A673 (cell line): Measurements from ENCODE around the gene ARSG. TPM values are rescaled to one million over a fixed set of nuclear protein-coding genes. Genes with fewer than 3 reads are reported as not detected.

Experiments used
- BruUV-seq: library from RNA; stranded (reverse); fragments of 400-500 nt; replicated peaks from 2 replicates; lab custom pipeline; 2021; lab: Mats Ljungman, UMichigan
- CTCF ChIA-PET: fragments of 300-600 bp; sonication (Branson Sonifier 250); formaldehyde crosslinking; loops from one replicate; lab custom pipeline; 2022; ENCODE audit warnings: antibody characterized with exemption; lab: Charles Lee
- POLR2A ChIA-PET: fragments of 300-600 bp; sonication (Branson Sonifier 250); formaldehyde crosslinking; loops from one replicate; lab custom pipeline; 2022; ENCODE audit warnings: antibody characterized with exemption; ENCODE audit not compliant: low non-redundant PET; lab: Charles Lee
- DNase-seq: peaks from one replicate; pipeline ENCODE4 v3.0.0-alpha.2; 2015; ENCODE audit warnings: low spot score
- H3K27ac ChIP-seq: fragments of 200-600 bp; sonication (generic); 2 replicates; pipeline ENCODE4 v1.5.1; 2016; ENCODE audit warnings: mixed run types, low read depth, mild to moderate bottlenecking, mixed read lengths, antibody characterized with exemption, low read length; ENCODE audit not compliant: poor library complexity, severe bottlenecking
- H3K27me3 ChIP-seq: fragments of 200-600 bp; sonication (generic); replicated peaks from 2 replicates; pipeline ENCODE4 v1.6.1; 2017; ENCODE audit warnings: mixed run types, low read depth, mild to moderate bottlenecking, mixed read lengths, antibody characterized with exemption, low read length; ENCODE audit not compliant: insufficient read depth, poor library complexity
- H3K36me3 ChIP-seq: fragments of 200-600 bp; sonication (generic); 2 replicates; pipeline ENCODE4 v1.6.1; 2016; ENCODE audit warnings: mixed run types, mild to moderate bottlenecking, mixed read lengths, antibody characterized with exemption, low read length; ENCODE audit not compliant: insufficient read depth, poor library complexity, severe bottlenecking
- H3K4me1 ChIP-seq: fragments of 200-600 bp; sonication (generic); 2 replicates; pipeline ENCODE4 v1.6.1; 2017; ENCODE audit warnings: mixed run types, mild to moderate bottlenecking, mixed read lengths, antibody characterized with exemption, low read length; ENCODE audit not compliant: insufficient read depth, poor library complexity, severe bottlenecking
- H3K4me3 ChIP-seq: fragments of 200-600 bp; sonication (generic); 2 replicates; pipeline ENCODE4 v1.5.1; 2016; ENCODE audit warnings: low read depth, mixed run types, mild to moderate bottlenecking, mixed read lengths, low read length; ENCODE audit not compliant: poor library complexity, severe bottlenecking
- H3K9me3 ChIP-seq: fragments of 200-600 bp; sonication (generic); 2 replicates; pipeline ENCODE4 v1.6.1; 2016; ENCODE audit warnings: mixed run types, low read depth, mild to moderate bottlenecking, mixed read lengths, antibody characterized with exemption, low read length; ENCODE audit not compliant: poor library complexity, severe bottlenecking
- EZH2 ChIP-seq: fragments of 200-600 bp; sonication (generic); IDR thresholded peaks from 2 replicates; pipeline ENCODE4 v1.6.1; 2017; ENCODE audit warnings: borderline replicate concordance, low read depth, mild to moderate bottlenecking, mixed read lengths, antibody characterized with exemption, low read length; ENCODE audit not compliant: poor library complexity, severe bottlenecking
- intact Hi-C: fragments of 100-400 bp; cut with micrococcal nuclease; formaldehyde crosslinking; loops from one replicate; pipeline ENCODE4 v1.10.0; 2022; ENCODE audit not compliant: unreplicated experiment
- total RNA-seq: library from RNA; stranded (reverse); gene quantifications from 2 replicates; pipeline ENCODE4 v1.2.3, GENCODE V29; 2021
- TF ChIP-seq, protein P1 (sequence below): fragments of 300-800, 200-600 bp; sonication (generic); conservative IDR thresholded peaks from 2 replicates; pipeline ENCODE4 v1.5.1; 2017; ENCODE audit warnings: low read depth, mild to moderate bottlenecking, antibody characterized with exemption, low read length, moderate library complexity, mixed read lengths

ARSG gene
- total RNA-seq, 1 experiment from 2014 or later, result 1.0 TPM

DNA sequence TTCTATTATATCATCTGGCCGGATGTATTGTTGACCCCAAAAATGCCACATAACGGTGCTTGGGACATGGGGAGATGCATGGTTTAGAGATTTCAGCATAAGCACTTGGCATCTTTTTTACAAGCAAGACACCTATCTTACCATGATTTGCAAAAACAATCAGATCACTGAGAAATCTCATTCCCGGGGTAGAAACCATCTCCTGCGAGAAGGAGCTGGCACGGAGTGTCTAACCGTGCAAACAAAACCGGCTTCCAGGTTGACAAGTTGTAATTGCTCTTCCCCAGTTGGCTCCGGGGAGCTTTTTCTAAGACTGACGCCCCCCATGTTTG lies 1.4 kb upstream of the ARSG start:
- peaks cover 12% of the 10 kb centered on the region for H3K4me1 ChIP-seq
- H3K27me3 ChIP-seq, result peaks cover 18% of the 10 kb centered on the region
- H3K36me3 ChIP-seq, result no peaks in the 10 kb centered on the region
- peak overlapping the region; percentile 67 for H3K4me3 ChIP-seq
- TF ChIP-seq, protein P1, sequence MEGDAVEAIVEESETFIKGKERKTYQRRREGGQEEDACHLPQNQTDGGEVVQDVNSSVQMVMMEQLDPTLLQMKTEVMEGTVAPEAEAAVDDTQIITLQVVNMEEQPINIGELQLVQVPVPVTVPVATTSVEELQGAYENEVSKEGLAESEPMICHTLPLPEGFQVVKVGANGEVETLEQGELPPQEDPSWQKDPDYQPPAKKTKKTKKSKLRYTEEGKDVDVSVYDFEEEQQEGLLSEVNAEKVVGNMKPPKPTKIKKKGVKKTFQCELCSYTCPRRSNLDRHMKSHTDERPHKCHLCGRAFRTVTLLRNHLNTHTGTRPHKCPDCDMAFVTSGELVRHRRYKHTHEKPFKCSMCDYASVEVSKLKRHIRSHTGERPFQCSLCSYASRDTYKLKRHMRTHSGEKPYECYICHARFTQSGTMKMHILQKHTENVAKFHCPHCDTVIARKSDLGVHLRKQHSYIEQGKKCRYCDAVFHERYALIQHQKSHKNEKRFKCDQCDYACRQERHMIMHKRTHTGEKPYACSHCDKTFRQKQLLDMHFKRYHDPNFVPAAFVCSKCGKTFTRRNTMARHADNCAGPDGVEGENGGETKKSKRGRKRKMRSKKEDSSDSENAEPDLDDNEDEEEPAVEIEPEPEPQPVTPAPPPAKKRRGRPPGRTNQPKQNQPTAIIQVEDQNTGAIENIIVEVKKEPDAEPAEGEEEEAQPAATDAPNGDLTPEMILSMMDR, result no peak
- no peak for TF ChIP-seq EZH2
- CTCF ChIA-PET, result no interaction called here
- intact Hi-C loops, result no loop called here
- no peaks in the 10 kb centered on the region for H3K9me3 ChIP-seq
- H3K27ac ChIP-seq, result no peak overlapping the region
- BruUV-seq, result no TSS peak
- DNase-seq, result no peak
- POLR2A ChIA-PET, result interaction anchor here (0.6 kb wide), 1 partner anchor 25 kb away, joined by 4 read pairs; no protein-coding TSS in a partner anchor

DNA sequence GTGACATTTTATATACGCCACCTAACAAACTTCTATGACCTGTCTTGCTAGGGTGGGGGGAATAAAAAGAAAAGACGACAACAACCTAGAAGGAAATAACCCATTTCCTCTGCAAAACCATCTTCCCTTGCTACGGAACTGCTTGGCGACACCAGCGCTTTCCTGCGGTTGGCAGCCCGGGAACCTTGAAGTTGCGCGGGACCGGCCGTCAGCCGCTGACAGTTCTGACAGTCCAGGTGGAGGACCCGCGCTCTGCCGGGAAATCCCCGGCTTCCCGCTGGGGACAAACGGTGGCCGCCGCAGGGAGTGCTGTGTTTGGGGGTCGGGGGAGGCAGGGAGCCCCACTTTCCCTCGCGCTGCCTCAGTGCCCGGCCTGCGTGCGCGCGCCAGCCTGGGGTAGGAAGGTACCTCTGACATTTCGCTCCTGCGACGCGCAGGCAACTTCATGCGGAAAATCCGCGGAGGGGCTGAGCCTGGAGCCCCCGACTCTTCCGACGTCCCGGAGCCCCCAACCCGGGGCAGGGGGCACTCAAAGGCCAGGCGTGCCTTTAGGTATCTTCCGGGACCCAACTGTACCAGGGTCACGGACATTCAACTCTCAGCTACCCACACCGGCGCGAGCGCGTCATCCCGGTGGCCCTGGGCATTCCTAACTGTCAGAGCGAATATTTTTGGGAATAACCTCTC lies 884 bp upstream of the ARSG start:
- intact Hi-C loops, result no loop called here
- Histone ChIP-seq H3K4me3 (peak overlapping the region; percentile 67), H3K9me3 (no peaks in the 10 kb centered on the region), H3K27me3 (peaks cover 18% of the 10 kb centered on the region), H3K27ac (no peak overlapping the region), H3K36me3 (no peaks in the 10 kb centered on the region), H3K4me1 (peaks cover 12% of the 10 kb centered on the region)
- peak; percentile 14 for DNase-seq
- TF ChIP-seq, protein P1, result no peak
- TF ChIP-seq EZH2, result no peak
- BruUV-seq, result no TSS peak
- POLR2A ChIA-PET, result interaction anchor here (0.6 kb wide), 1 partner anchor 24 kb away, joined by 4 read pairs; no protein-coding TSS in a partner anchor
- CTCF ChIA-PET, result no interaction called here

DNA sequence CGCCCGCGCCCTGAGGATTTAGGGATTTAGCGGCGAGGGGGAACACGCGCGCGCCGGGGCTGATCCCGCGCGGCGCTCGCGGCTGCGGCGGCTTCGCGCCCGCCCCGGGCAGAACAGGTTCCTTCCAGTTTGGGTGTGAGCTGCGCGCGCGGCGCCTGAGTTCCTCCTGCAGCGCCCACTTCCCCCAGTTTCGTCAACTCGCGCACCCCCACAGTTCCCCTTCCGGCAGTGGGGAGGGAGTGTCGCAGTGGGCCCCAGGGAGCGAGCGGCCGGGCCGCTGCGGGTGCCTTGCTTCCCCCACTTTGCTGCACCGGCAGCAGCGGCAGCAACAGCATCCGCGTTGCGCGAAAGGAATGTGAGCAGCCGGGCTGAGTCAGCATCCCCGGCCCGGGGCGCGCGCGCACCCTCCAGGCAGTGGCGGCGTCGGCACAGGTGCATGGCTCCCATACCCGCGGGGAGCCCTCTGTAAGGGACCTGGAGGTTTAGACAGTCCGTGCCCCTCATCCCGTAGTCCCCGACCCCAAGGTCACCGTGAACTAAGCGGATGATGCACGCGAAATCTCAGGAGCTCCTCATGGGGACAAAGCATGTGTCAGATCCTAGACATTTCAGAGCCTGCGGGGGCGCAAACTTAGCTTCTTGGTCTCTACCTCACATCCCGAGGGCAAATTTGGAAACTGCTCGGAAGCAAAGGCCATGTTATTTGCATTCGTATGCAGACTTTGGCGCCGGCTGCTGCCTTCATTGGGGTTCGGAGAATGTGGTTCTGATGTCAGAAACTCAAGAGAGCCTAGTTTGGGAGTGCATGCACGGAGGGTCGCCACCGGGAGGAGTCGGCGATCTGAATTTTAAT lies 767 bp downstream of the ARSG start:
- peak; percentile 73 for DNase-seq
- H3K9me3 ChIP-seq, result no peaks in the 10 kb centered on the region
- ChIA-PET CTCF (no interaction called here), POLR2A (no interaction called here)
- no TSS peak for BruUV-seq
- H3K27me3 ChIP-seq, result peaks cover 18% of the 10 kb centered on the region
- peaks cover 12% of the 10 kb centered on the region for H3K4me1 ChIP-seq
- TF ChIP-seq, protein P1, result peak; percentile 32; the same call in 1 of the 2 replicates
- no peak for TF ChIP-seq EZH2
- H3K27ac ChIP-seq, result peak overlapping the region; percentile 79
- no peaks in the 10 kb centered on the region for H3K36me3 ChIP-seq
- intact Hi-C loops, result no loop called here
- H3K4me3 ChIP-seq, result peak overlapping the region; percentile 67
